Raji (cell line): ENCODE measurements around the gene ABHD11.

Source experiments
- POLR2A ChIP-seq: IDR thresholded peaks from 2 replicates; pipeline ENCODE4 v1.6.1; 2011; ENCODE audit warnings: low read depth, low read length, control low read depth; ENCODE audit not compliant: insufficient read depth

Gene ABHD11

DNA sequence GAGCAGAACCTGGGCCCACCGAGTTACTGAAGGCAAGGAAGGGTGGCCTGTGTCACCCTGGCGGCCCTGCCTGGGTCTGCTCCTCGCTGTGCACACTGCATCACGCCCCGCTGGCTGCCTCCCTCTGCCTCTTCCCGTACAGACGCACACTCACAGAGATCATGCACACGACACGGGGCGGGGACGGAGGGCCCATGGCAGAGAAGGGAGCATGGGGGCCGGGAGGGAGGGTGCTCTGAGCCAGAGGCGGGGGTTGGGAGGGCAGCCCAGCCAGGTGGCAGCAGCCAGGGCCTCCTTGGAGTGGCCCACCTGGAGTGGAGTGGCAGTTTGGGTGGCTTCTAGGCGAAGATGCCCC is 38.6 kb downstream of the ABHD11 start:
- TF ChIP-seq POLR2A: no peak

DNA sequence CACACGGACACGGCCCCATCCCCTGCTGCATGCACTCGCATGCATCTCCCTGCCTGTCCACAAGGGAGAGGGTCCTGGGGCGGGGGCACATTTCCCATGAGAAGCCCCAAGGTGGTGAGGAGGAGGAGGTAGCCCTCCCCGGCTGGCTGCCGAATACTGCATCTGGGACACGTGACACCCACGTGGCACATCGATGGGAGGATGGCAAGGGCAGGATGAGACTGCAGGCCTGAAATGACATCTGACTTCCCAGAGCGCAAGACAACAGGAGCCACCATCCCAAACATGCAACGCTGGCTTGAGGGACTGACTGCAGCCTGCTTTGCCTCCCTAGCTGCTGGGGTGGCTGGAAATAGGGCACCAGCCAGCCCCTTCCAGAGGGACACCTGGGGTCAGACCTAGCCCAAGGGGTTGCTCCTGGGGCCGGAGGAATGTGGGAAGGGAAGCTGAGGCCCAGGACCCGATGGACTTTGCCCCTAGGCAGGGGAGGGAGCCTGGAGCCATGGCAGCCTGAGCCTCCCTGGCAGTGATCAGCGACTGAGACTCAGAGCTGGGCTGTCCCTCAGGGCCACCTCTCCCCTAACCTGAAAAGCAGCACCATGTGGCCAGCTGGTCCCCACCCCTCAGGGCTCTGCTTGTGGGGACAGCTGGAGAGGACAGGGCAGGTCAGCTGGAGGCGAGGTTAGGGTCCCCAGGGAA is 39.1 kb downstream of the ABHD11 start:
- no peak for TF ChIP-seq POLR2A

GRCh38 chr7:73698410-73698809 is 40.2 kb downstream of the ABHD11 start:
- TF ChIP-seq POLR2A: no peak

DNA sequence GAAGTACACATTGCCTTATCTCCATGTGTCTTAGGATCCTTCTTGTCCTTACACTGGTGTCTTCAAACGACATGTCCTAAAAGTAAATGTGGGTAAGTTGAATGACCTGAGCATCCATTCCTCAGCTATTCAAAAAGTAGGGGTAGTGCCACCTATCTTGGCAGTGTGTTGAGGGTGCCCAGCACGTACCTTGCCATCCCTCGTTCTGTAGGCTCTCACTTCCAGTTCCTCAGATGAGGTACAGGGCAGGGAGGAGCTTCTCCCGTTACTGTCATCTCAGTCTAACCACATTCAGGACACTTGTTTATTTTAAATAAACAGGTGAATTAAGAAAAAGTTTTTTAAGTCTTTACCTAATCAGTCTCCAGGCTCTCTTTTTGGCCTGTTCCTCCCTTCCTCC is 42.2 kb downstream of the ABHD11 start:
- TF ChIP-seq POLR2A: no peak

- no peak for TF ChIP-seq POLR2A
Measured at GRCh38 chr7:73690646-73691045, 48.0 kb downstream of the ABHD11 start.

DNA sequence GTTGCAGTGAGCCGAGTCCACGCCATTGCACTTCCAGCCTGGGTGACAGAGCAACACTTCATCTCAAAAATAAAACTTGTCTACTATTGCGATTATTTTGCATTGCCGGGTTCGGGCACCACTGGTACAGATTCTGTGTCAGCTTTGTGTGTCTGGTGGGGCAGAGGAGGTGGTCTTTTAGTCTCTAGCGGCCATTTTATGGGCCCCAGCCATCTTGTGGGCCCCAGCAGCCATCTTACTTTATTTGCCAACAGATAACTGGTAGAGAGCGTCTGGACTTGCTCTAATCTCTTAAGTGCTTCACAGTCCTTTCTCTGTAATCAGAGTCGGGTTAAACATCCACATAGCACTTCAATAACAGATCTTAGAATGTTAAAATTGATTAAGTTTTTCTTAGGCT is 50.3 kb downstream of the ABHD11 start:
- TF ChIP-seq POLR2A: no peak
